ENCODE data around the gene ALOX5.

DNA sequence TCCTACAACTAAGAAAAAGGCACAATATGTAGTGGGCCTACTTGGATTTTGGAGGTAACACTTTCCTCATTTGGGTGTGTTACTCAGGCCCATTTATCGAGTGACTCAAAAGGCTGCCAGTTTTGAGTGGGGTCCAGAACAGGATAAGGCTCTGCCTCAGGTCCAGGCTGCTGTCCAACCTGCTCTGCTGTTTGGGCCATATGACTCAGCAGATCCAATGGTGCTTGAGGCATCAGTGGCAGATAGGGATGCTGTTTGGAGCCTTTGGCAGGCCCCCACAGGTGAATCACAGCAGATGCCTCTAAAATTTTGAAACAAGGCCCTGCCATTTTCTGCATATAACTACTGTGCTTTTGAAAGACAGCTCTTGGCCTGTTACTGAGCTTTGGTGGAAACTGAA lies 34.1 kb upstream of the ALOX5 start:
- TF ChIP-seq, protein P1, sequence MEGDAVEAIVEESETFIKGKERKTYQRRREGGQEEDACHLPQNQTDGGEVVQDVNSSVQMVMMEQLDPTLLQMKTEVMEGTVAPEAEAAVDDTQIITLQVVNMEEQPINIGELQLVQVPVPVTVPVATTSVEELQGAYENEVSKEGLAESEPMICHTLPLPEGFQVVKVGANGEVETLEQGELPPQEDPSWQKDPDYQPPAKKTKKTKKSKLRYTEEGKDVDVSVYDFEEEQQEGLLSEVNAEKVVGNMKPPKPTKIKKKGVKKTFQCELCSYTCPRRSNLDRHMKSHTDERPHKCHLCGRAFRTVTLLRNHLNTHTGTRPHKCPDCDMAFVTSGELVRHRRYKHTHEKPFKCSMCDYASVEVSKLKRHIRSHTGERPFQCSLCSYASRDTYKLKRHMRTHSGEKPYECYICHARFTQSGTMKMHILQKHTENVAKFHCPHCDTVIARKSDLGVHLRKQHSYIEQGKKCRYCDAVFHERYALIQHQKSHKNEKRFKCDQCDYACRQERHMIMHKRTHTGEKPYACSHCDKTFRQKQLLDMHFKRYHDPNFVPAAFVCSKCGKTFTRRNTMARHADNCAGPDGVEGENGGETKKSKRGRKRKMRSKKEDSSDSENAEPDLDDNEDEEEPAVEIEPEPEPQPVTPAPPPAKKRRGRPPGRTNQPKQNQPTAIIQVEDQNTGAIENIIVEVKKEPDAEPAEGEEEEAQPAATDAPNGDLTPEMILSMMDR (IDR thresholded peaks at IDR 0.05) = no peak
- TF ChIP-seq POLR2A (IDR thresholded peaks at IDR 0.05) = no peak

Measured in body of pancreas (tissue), 4 donors.